AG09309 (cell line): ENCODE measurements around the gene MUC16.

Experiments used
- DNase-seq: peaks from one replicate; pipeline ENCODE4 v3.0.0-alpha.2; 2010; ENCODE audit warnings: low read depth
- H3K4me3 ChIP-seq: 2 replicates; pipeline ENCODE4 v1.5.1; 2011; ENCODE audit warnings: mild to moderate bottlenecking, low read depth, low read length, moderate library complexity; ENCODE audit not compliant: control insufficient read depth
- CTCF ChIP-seq: IDR thresholded peaks from 2 replicates; pipeline ENCODE4 v1.5.1; 2011; ENCODE audit warnings: mild to moderate bottlenecking, low read depth, low read length, inconsistent platforms; ENCODE audit not compliant: insufficient read depth, control insufficient read depth; ENCODE audit errors: missing control alignments

The MUC16 gene

DNA sequence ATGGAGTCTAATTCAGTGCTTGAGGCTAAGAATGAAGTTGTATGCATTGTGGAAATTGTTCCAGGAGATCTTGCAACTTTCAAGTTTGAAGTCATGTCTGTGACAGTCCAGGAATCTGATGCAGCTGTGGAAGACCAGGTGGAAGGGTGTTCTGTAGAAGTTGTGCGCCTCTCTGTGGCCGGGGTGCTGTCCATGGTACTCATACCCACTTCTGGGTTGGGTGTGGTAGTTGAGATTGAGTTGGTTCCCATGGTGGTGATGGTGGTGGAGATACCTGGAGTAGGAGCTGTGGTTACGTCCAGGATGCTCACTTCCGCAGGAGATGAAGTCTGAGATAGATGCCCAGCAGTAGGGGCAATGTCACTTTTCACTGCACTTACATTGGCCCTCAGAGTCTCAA is 44.3 kb downstream of the MUC16 start:
- DNase-seq = no peak
- TF ChIP-seq CTCF = no peak
- H3K4me3 ChIP-seq = no peak overlapping the region
